SKM-1 treated with dmso at 0.1 percent for 144 hours (cell line): ENCODE measurements around the gene OR10H2.
"Not testable (repeated sequence)": the region's sequence is repeated elsewhere in the genome, so short reads cannot be mapped to it uniquely, and the experiment has no call there.

Experiments
- DNase-seq: peaks from one replicate; lab custom pipeline; 2025; ENCODE audit not compliant: unreplicated experiment; lab: John Stamatoyannopoulos, UW

The OR10H2 gene, protein sequence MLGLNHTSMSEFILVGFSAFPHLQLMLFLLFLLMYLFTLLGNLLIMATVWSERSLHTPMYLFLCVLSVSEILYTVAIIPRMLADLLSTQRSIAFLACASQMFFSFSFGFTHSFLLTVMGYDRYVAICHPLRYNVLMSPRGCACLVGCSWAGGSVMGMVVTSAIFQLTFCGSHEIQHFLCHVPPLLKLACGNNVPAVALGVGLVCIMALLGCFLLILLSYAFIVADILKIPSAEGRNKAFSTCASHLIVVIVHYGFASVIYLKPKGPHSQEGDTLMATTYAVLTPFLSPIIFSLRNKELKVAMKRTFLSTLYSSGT

DNA sequence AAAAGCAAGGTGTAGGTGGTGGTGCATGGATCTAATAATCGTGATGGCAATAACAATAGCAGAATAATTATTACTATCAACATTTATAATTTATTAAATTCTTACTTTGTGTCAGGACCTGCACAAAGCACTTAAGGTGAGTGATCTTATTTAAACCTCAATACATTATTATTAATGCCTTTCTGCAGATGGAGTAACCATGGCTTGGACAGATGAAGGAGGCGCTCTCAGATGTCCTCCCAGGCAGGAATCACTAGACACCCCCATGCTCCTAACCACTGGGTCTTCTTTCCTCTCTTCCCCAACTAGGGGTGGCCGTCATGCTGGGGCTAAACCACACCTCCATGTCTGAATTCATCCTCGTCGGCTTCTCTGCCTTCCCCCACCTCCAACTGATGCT is at the start of gene OR10H2:
Gene OR10H2 (plus strand): TSS at position 301 of the 400 bp plus-strand sequence. CDS start 20 bp downstream, at position 321.
- DNase-seq: no peak

DNA sequence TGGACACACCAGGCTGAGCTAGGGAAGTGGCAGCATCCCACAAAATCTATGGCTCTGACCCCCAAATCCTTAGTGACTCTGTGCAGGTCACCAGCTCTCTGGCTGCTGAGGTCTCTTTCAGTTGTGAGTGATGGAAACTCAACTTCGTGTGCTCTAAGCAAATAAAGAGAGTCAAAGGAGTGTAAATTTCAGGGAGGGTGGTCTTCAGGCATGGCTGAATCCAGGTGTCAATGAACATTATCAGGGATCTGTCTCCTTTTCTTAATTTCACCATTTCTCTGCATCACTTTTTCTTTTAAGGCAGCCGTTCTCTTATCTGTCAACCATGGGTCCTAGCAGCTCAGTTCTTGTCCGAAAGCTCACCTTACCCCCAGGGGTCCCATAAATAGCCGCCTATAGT is 48.7 kb upstream of the OR10H2 start:
- no peak for DNase-seq

DNA sequence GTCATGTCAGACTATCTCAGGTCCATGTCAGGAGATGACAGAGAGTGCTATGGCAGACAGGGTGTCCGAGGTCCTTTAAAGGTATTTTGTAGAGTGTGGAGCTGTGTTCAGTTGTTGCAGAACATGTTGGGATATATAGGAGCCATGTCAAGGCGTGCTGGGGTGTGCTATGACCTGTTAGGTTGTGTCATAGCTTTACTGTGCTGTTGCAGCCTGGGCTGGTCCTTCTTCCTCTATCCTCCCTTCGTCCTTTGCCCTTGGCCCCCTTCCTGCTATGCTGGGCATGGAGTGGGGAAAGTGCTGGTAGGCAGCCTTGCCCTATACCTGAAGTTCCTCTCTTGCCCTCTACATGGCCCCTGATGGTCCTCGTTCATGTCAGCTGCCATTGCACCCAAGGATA is 48.0 kb upstream of the OR10H2 start:
- DNase-seq: not testable (repeated sequence)

DNA sequence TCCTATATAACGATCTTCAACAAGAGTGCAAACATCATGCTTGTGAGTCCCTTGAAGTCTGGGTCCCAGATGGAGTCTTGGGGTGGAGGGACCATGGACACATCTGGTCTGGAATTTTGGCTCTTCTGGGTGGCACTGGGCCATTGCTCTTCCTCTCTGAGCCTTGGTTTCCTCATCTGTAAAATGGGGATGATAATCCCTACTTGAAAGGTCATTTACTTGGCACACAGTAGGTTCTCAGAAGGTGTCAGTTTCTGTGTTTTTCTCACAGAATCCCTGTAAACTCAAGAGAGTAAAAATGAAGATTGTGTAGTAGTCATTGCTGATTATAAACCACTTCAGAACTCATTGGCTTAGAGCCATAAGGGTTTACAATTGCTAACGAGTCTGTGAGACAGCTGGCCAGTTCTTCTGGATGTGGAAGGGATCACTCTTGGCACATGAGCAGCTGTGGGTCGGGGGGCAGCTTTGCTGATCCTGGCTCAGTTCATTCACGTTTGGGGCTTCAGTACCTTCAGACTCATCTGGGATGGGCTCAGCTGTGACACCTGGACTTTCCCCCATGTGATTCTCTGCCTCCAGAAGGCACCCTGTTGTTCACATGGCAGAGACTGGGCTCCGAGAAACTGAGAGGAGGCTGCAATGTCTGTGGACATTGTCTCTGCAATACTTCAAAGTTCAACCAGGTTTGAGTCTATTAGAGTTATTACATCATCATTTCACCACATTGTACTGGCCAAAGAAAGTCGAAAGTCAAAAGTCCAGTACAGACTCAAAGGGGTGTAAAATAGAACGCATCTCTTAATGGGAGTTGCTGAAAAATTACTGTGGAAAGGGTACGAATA is 47.1 kb upstream of the OR10H2 start:
- DNase-seq: no peak

DNA sequence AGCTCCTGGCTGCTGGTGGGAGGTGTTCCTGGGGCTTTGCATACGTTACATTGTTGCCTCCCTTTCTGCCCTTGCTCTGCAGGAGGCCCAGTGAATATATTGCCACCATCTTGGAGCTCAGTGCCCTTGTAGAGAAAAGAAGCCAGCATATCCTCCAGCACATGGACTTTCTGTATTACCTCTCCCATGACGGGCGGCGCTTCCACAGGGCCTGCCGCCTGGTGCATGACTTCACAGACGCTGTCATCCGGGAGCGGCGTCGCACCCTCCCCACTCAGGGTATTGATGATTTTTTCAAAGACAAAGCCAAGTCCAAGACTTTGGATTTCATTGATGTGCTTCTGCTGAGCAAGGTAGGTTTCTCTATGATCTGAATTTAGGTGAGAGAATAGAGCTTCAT is 44.4 kb upstream of the OR10H2 start:
- DNase-seq: no peak

DNA sequence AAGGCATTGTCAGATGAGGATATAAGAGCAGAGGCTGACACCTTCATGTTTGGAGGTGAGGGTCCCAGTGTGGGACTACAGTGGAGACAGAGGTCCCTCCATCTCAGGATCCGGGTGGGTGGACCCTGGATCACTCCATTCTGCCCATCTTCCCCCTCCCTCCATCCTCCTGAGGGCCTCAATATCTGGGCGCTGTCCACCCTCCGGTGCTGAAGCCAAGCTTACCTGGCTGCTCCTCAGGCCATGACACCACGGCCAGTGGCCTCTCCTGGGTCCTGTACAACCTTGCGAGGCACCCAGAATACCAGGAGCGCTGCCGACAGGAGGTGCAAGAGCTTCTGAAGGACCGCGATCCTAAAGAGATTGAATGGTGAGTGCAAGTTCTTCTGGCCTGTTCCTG is 43.0 kb upstream of the OR10H2 start:
- DNase-seq: no peak

DNA sequence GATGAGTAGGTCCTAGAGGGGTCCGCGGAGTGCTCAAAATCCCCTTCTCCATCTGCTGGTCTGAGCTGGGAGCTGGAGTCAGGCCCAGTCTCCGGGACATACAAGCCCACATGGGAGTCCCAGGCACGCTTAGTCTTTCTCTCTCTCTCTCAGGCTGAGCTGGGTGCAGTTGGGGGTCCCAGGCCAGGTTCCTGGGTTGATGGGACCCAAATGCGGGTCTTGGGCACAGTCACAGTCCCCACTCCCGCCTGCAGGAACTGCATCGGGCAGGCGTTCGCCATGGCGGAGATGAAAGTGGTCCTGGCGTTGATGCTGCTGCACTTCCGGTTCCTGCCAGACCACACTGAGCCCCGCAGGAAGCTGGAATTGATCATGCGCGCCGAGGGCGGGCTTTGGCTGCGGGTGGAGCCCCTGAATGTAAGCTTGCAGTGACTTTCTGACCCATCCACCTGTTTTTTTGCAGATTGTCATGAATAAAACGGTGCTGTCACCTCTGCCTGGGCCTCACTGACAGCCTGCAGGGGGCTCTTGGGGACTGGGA is 31.1 kb upstream of the OR10H2 start:
- DNase-seq: no peak

DNA sequence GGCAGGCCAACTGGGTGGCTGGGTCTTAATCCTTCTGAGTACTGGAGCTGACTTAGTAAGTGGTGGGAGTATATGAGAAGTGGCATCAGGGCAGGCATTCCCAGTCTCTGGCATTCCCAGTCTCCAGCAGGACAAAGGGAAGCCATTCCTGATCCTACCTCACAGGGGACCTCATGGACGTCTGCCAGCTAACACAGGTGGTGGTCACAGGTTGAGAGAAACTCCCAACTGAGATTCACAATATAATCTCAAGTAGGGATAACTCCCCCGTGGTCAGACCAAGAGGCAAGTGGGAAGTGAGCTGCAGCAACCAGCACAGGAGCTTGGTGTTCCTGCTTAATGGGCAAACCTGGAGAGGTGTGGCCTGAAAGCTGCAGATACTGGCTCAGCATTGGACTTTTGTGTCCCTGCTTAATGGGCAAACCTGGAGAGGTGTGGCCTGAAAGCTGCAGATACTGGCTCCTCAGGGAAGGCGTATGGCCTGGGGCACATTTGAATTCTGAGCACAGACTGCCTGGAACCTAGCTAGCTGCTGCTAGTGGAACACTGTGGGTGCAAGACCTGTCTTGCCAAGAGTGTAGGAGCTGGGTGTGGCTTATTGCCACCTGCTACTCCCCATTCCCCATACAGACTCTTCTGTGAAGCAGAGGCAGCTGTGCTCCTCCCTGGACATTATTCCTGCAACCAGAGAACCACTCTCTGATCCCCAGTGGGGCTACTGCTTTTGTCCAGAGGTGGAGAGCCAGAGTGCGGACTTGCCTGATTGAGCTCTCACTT is 25.9 kb upstream of the OR10H2 start:
- DNase-seq: no peak

DNA sequence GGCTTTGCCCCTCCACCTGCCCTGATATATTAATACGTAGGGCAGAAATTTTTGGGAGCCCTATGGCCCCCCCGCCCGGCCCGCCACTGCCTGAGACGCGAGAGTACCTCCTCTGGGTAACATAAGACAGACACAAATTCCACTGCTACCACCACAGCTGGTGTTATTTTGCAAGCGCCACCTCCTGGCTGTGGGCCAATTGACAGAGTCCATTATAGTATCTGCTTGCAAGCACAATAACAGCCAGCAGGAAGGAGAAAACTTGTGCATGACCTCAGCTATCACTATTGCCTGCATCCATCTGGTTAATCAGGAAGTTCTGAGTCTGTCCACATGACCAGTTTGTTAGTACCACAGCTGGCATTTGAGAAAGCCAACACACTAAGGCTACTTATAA is 25.3 kb upstream of the OR10H2 start:
- DNase-seq: peak; percentile 70

DNA sequence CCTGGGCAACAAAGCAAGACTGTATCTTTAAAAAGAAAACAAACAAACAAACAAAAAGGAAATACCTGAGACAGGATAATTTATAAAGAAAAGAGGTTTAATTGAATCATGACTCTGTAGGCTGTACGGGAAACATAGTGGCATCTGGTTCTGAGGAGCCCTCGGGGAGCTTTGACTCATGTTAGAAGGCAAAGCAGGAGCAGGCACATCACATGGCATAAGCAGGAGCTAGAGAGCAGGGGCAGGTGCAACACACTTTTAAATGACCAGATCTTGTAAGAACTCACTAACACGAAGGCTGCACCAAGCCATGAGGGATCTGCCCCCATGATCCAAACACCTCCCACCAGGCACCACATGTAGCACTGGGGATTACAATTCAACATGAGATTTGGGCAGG is 13.2 kb upstream of the OR10H2 start:
- DNase-seq: no peak

DNA sequence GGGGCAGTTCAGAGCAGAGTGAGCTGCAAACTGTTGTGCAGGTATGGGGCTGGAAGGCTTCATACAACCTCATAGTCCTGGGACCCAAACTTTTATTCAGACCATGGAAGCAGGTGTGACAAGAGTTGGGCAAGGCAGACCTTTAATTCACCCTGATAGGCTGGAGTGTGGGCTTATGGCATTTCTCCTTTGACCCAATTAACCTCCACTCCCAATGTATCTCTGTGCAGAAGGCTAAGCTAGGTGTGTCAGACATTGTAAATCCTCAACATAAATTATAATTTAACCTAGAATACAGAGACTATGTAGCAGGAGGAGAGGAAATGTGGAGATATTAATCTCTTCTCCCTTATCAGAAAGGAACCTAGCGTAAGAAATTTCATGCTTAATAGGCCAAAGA is 12.2 kb upstream of the OR10H2 start:
- DNase-seq: no peak

DNA sequence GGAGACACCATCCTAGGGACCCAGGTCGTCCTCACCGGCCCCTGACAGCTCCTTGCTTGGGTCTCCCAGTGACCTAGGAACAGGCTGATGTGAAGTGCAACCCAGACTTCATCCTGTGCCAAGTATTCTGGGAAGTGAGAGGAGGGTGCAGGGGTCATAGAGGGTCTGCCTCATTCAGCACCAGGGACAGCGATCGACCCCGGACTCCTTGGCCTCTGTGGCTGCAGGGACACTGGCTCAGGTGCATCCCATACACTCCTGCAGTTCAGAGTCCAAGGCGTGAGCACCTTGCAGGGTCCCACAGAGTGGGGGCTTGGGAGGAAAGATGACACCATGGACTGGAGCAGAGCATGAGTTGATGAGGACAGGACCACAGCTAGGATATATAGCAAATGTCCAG is 10.0 kb upstream of the OR10H2 start:
- DNase-seq: no peak

DNA sequence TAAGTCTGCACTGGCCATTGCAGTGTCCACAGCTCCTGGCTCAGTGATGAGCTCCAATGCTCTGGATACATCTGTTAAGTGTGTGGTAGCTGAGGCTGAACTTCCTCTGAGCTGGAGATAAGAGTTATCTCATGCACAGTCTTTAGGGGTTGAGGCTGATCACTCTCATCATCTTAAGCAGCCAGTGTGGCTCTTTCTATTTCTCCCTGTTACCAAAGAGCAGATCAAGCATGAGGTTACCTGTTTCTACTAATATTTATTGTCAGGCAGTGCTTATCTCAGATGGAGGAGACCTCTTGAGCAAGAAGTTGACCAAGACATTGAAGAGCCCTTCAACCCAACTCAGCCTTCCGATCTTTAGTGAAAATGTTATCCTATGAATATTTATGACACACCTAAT is 6.6 kb upstream of the OR10H2 start:
- no peak for DNase-seq

DNA sequence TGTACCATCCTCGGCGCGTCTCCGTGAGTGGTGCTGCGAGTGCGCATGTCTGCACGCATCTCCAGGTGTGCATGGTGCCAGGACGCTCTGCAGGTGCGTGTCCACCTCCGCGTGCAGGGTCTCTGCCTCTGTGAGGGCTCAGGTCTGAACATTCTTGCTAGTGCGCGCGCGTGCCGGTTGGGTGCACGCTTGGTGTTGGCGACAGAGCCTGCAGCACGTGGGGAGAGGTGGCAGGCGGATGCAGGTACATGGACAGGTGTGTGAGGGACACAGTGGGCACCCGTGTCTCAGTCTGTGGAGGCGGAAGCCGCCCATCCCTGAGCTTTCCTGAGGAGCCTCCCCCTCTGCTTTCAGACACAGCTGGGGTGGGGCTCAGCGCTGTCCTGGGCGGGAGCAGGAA is 4.9 kb upstream of the OR10H2 start:
- no peak for DNase-seq

DNA sequence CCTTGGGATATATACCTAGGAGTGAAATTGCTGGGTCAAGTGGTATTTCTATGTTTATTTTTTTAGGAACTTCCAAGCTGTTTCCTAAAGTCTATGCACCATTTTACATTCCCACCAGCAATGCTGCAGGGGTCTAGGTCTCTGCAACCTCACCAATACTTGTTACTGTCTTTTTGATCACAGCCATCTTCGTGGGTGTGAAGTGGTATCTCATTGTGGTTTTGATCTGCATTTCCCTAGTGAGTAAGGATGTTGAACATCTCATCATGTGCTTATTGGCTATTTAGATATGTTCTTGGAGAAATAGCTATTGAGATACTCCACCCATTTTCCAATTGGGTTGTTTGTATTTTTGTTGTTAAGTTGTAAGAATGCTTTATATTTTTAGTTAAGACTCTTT is 2.7 kb downstream of the OR10H2 start:
- no peak for DNase-seq

DNA sequence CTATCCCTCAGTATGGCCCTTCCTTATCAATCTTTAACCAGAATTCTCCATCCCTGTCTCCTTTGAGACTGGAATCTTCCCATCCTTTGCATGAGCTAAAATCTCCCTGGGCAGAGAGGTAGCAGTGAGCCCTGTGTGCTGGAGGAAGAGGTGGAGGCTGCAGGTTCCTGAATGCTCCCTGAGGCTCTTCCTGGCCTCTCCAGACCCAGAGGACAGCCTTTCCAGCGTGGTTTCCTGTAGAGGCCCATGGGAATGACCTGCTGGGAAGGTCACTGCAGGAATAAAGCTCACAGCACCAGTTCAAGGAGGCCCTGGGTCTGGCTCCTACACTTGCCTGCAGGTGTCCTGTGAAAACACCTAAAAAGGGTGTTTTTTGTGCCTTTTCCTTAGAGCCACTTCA is 4.6 kb downstream of the OR10H2 start:
- no peak for DNase-seq

DNA sequence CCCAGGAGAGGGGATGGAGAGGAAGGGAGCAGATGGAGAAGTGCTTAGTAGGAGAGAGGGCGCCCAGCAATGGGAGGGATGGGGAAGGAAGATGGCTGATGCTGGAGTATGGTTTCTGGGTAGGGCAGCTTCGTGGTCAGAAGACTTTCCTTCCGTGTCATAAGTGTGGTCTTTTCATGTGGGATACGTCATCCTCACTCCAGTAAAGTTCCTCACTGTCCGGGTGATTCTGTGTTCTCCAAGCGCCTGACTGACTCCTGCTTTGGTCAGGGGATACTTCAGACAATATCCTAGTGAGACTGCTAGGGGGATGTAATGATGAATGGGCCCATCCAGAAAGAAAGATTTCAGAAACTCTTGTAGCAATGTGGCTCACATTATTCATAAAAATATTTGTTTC is 6.1 kb downstream of the OR10H2 start:
- no peak for DNase-seq

DNA sequence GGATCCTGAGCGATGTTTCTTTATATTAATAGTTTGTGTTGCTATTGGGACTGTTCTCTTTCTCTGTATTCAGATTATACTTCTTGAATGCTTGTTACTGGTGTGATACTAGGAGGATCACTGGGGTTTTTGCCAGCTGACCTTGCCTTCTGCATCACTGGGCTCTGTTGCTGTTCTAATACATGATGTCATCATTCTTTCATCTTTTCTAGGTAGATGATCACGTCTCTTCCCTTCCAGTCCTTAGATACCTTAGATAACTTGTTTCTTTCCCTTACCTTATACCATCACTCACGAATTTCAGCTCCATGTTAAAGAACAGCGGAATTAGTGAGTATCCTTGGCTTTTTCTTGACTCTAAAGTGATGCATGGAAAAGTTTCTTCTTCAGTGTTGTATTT is 9.9 kb downstream of the OR10H2 start, which contains the start of gene OR10H3:
Gene OR10H3 (plus strand): TSS at position 264 of the 400 bp plus-strand sequence. CDS start 3,408 bp downstream, outside the sequence.
- no peak for DNase-seq

DNA sequence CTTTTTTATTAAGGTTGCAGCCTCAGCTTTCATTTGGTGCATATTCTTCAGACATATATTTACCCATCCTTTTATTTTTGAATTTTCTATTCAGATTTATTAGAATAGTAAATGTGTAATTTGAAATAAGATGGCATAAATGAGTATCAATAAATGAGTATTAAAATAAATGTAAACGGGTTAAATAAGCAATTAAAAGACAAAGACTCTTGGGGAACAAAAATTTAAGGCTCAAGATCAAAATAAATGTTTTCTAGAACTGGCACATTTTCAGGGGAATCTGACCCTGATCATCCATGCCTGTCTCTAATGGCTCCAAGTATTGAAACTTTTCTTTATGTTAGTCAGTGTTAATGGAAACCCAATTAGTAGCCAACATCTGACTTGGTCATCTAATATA is 13.0 kb downstream of the OR10H2 start:
- DNase-seq: no peak

DNA sequence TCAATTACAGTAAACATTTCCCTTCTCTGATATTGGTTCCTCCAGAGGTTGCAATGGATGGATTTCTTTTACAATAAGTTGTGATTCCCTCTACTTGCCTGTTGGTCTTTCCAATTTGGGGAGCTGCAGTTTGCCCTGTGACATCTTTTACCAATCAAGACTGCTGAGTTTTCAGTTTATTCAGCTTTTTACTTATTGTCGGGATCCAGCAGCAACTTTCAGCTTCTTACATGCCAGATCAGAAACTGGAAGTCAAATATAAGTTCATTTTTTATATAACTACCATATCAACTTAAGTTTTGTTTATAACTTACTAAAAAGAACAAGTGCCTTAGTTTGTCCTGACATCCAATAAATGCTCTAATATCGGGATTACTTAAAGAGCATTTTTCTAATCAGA is 20.4 kb downstream of the OR10H2 start:
- no peak for DNase-seq

DNA sequence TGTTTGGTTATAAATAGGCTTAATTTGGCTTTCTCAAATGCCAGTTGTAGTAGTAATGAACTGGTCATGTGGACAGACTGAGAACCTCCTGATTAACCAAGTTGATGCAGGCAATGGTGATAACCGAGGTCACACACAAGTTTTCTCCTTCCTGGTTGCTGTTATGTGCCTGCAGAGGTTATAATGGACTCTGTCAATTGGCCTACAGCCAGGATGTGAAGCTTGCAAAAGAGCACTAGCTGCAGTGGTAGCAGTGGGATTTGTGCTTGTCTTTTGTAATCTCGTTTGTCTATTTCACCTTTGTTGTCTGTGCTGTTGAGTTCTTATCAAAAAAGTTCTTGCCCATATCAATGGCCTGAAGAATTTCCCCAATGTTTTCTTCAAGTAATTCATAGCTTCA is 30.6 kb downstream of the OR10H2 start:
- DNase-seq: no peak
